BE2C (cell line): ENCODE results near the gene CTNNBL1.

Source experiments
- DNase-seq: peaks from one replicate; pipeline ENCODE4 v3.0.0-alpha.2; 2020
- H3K27me3 ChIP-seq: fragments of 250-450 bp; sonication (Bioruptor Pico); 2 replicates; pipeline ENCODE4 v1.5.1; 2020; ENCODE audit warnings: mild to moderate bottlenecking
- H3K36me3 ChIP-seq: fragments of 250-450 bp; sonication (Bioruptor Pico); 2 replicates; pipeline ENCODE4 v1.5.1; 2020; ENCODE audit warnings: mild to moderate bottlenecking
- H3K4me1 ChIP-seq: fragments of 250-450 bp; sonication (Bioruptor Pico); 2 replicates; pipeline ENCODE4 v1.5.1; 2020
- H3K4me3 ChIP-seq: 2 replicates; pipeline ENCODE4 v1.5.1; 2011; ENCODE audit warnings: low read depth, low read length
- H3K9me3 ChIP-seq: fragments of 250-450 bp; sonication (Bioruptor Pico); 2 replicates; pipeline ENCODE4 v1.5.1; 2020
- CTCF ChIP-seq: IDR thresholded peaks from 2 replicates; pipeline ENCODE4 v1.5.1; 2012; ENCODE audit warnings: mild to moderate bottlenecking, low read depth, low read length

CTNNBL1 gene

GRCh38 chr20:37804584-37805566, 111.0 kb downstream of the CTNNBL1 start:
- H3K4me1 ChIP-seq, result peaks cover 17% of the 10 kb centered on the region
- DNase-seq, result no peak
- H3K4me3 ChIP-seq, result no peak overlapping the region
- peaks cover 13% of the 10 kb centered on the region; the same call in 1 of the 2 replicates for H3K36me3 ChIP-seq
- no peaks in the 10 kb centered on the region for H3K27me3 ChIP-seq
- H3K9me3 ChIP-seq, result no peaks in the 10 kb centered on the region
- TF ChIP-seq CTCF, result no peak

DNA sequence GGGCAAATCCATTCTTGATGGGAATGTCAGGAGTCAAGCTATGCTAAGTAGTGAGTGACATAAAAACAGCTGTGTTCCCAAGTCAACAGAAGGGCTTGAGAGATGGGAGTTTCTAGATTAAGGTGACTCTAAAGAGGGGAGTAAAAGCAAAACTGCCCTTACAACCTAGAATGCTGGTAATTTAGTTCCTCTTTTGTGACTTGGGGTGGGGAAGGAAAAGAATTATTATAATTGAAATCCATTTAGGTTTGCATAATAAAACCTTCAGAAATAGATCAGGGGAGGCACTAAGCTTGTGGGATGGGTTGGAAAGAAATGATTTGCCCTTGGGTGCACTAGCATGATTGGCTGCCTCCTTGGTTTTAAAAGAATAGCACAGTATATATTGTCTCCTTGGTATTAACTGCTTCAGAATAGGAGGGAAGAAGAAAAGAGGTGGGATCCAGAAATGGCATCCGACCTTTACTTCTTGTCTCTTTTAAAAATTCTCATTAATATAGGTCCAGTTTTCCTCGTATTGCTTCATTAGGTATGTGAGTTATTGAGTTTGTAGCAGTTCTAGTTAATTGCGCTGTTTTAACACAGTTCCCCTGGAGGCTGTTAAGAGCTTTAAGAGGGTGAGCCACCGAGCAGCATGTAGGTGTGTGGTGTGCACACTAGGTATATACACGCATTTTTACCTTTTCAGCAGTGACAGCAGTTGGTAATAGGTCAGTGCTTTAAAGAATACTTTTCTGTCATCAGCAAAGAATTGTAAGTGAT, 113.8 kb downstream of the CTNNBL1 start:
- no peak for DNase-seq
- no peak for TF ChIP-seq CTCF
- Histone ChIP-seq H3K27me3 (no peaks in the 10 kb centered on the region), H3K9me3 (no peaks in the 10 kb centered on the region), H3K36me3 (peaks cover 6% of the 10 kb centered on the region; the same call in 1 of the 2 replicates), H3K4me3 (no peak overlapping the region), H3K4me1 (peaks cover 17% of the 10 kb centered on the region)

DNA sequence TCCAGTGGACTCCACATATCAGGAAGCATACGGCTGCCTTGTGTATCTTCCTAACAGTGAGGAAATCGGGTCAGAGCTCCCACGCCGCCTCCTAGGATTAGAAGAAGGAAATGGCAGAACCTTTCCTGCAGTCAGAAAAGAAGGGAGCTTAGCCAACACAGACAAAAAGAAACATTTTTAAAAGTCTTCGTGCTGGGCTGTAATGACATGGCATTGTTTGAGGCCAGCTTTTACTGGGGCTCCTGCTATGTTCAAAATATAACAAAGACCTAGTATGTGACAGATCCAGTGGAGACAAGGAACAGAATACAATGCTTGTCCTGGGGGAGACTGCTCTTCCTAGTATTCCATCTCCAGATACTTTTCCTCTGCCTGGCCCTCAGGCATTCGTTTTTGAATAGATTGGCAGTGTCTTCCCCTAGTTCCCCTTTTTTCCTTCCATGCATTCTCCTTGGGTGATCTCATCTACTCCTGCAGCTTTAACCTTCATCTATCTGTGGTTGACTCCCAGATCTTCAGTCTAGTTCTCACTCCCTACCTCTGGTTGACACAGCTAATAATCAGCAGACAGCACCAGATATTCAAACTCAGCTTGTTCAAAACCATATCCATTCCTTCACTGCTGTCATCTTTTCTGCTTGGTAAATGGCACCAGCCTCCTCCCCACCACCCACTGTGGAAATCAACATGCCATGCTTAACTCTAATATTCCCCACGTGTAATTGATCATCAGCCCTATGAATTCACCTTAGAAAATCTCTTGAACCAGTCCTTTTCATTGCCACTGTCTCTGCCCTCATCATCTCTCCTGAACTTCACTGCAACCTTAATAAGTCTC, 114.6 kb downstream of the CTNNBL1 start:
- Histone ChIP-seq H3K27me3 (no peaks in the 10 kb centered on the region), H3K9me3 (no peaks in the 10 kb centered on the region), H3K4me1 (peaks cover 13% of the 10 kb centered on the region), H3K4me3 (no peak overlapping the region), H3K36me3 (peaks cover 6% of the 10 kb centered on the region; the same call in 1 of the 2 replicates)
- no peak for DNase-seq
- TF ChIP-seq CTCF, result no peak

DNA sequence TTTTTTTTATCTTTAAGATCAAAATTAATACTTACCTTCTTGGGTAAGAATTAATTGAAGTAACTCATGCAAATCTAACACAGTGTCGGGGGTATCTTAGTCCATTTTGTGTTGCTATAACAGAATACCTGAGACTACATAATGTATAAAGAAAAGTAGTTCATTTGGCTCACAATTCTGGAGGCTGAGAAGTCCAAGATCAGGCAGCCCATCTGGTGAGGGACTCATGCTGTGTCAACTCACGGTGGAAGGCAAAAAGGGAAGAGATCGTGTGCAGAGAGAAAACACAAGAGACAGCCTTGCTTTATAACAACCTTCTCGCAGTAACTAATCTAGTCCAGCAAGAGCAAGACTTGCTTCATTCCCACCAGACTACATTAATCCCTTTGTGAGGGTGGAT, 116.2 kb downstream of the CTNNBL1 start:
- H3K36me3 ChIP-seq, result peaks cover 6% of the 10 kb centered on the region; the same call in 1 of the 2 replicates
- TF ChIP-seq CTCF, result no peak

GRCh38 chr20:37816003-37816402, 122.2 kb downstream of the CTNNBL1 start:
- H3K36me3 ChIP-seq, result no peaks in the 10 kb centered on the region; the same call in 1 of the 2 replicates
- no peak for DNase-seq
- peaks cover 6% of the 10 kb centered on the region for H3K4me1 ChIP-seq
- H3K9me3 ChIP-seq, result no peaks in the 10 kb centered on the region
- TF ChIP-seq CTCF, result no peak
- H3K4me3 ChIP-seq, result no peak overlapping the region
- no peaks in the 10 kb centered on the region for H3K27me3 ChIP-seq

More for the DNA sequence above, 116.2 kb downstream of the CTNNBL1 start:
- H3K4me3 ChIP-seq, result no peak overlapping the region
- no peaks in the 10 kb centered on the region for H3K27me3 ChIP-seq
- no peak for DNase-seq
- H3K9me3 ChIP-seq, result no peaks in the 10 kb centered on the region
- peaks cover 1% of the 10 kb centered on the region for H3K4me1 ChIP-seq
